NCI-H1417 treated with DMSO at 0.1 percent for 48 hours (cell line): ENCODE data around the gene GTF3C1.
"Not testable (repeated sequence)": the region's sequence is repeated elsewhere in the genome, so short reads cannot be mapped to it uniquely, and the experiment has no call there.

Source experiments
- DNase-seq: peaks from one replicate; lab custom pipeline; 2025; lab: John Stamatoyannopoulos, UW

GTF3C1 gene, protein sequence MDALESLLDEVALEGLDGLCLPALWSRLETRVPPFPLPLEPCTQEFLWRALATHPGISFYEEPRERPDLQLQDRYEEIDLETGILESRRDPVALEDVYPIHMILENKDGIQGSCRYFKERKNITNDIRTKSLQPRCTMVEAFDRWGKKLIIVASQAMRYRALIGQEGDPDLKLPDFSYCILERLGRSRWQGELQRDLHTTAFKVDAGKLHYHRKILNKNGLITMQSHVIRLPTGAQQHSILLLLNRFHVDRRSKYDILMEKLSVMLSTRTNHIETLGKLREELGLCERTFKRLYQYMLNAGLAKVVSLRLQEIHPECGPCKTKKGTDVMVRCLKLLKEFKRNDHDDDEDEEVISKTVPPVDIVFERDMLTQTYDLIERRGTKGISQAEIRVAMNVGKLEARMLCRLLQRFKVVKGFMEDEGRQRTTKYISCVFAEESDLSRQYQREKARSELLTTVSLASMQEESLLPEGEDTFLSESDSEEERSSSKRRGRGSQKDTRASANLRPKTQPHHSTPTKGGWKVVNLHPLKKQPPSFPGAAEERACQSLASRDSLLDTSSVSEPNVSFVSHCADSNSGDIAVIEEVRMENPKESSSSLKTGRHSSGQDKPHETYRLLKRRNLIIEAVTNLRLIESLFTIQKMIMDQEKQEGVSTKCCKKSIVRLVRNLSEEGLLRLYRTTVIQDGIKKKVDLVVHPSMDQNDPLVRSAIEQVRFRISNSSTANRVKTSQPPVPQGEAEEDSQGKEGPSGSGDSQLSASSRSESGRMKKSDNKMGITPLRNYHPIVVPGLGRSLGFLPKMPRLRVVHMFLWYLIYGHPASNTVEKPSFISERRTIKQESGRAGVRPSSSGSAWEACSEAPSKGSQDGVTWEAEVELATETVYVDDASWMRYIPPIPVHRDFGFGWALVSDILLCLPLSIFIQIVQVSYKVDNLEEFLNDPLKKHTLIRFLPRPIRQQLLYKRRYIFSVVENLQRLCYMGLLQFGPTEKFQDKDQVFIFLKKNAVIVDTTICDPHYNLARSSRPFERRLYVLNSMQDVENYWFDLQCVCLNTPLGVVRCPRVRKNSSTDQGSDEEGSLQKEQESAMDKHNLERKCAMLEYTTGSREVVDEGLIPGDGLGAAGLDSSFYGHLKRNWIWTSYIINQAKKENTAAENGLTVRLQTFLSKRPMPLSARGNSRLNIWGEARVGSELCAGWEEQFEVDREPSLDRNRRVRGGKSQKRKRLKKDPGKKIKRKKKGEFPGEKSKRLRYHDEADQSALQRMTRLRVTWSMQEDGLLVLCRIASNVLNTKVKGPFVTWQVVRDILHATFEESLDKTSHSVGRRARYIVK (N-terminal part only)

DNA sequence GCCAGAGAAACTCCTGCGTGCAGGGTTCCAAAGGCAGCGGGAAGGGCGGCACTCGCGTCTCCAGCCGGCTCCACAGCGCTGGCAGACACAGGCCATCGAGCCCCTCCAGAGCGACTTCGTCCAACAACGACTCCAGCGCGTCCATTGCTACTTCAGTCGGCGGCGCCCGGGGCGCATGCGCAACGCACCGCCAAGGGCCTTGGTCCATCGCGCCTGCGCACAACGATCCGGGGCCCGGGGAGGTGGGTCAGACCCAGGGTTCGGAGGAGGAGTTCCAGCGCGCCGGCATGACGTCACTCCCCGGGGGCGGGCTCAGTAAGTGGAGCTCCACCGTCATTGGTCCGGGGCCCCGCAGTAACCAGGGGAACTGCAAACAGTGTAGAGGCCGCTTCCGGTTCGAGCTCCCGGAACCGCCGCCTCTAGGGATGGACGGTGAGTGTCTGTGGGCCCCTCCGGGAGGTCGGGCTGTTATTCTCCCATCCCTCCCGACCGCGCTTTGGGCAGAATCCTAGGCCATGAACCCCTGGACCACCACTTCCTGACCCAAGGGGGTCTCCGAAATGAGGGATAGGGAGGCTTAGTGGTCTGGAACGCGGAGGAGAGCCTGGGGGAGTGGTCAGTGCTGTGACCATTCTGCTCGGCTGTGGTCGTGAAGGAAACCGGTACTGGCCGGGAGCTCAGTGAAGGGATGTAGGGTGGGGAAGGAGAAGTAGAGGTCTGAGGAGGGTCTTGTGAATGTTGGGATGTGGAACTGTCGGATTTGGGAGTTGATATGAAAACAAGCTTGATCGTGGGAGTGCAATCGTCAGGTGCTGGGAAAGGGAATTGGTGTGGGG, at the start of gene GTF3C1, which contains the start of gene KATNIP:
Gene GTF3C1 (minus strand): TSS at position 168 of the 836 bp plus-strand sequence. CDS start 23 bp downstream, at position 145.
Gene KATNIP (plus strand): TSS at position 399 of the 836 bp plus-strand sequence. CDS start 27 bp downstream, at position 426.
- DNase-seq = peak; percentile 89

DNA sequence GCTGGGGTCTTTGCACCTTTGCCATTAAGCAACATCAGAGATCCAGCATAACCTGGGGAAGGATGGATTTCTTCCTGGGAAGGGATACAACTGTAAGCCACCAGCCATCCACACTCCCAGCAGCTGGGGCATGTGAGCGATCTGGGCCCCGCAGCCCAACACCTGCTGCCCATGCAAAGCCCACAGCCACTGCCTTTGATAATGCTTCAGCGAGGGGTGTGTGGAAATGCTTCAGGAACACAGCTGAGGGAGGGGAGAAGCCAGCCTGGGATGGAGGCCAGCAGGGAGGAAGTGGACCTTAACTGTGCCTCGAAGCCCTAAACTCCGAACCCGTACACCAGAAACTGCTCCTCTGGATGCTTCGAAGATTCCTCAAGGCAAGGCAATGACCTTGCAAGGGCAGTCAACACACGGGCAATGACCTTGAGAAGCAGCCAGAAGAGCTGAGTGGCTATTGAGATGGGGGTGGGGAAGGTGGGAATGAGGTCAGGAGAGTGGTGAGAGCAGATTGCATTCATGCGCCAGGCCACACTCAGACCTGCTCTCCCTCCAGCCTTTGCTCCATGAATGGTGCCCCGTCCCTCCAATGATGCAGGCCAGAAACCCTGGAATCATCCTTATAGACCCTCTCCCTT, 49.3 kb upstream of the GTF3C1 start:
- no peak for DNase-seq

DNA sequence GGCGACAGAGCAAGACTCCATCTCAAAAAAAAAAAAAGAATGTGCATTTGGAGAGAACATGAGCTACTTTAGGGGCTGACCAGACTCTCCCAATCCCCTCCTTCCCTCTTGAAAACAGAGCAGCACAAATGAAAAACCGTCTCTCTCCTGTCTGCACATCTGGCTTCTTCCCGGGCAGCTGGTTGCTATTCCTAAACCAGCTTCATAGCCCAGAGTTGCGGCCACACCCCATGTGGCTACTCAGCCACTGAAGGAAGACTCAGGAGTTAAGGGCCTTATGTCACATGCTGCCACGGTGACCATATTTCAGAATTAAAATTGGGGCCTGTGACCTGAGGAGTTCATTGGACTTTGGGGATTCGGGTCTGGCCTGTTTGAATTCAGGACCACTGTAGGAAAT, 48.5 kb upstream of the GTF3C1 start:
- DNase-seq = no peak

DNA sequence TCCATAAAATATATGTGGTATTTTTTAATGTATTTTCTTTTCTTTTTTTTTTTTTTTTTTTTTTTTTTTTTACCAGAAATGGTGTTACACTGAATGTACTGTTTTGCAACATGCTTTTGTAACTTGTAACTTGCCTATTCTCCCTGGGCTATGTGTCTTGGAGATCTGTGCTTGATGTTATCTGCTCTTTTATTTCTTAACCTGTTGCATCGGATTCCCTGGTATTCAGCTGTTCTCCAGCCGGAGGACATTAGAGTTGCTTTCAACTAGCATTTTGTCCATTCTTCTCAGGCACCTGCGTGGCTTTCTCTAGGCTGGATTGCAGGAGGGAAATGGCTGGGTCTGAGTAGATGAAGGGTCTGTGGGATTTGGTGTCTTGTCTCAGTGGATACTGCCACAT, 47.6 kb upstream of the GTF3C1 start:
- DNase-seq = no peak

DNA sequence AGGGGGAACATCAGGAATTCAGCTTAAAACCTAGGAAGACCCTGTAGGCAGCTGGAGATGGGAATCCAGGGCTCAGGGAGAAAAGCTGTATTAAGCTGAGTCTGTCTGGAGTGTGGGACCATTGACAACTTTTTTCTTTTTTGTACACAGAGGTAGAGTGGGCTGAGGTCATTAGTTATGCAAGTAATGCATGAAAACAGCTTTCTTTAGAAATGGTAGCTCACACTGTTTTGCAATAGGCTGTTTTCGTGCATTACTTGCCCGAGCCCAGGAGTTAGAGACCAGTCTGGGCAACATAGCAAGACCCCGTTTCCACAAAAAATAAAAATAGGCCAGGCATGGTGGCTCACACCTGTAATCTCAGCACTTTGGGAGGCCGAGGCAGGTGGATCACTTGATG, 46.7 kb upstream of the GTF3C1 start:
- DNase-seq = no peak

DNA sequence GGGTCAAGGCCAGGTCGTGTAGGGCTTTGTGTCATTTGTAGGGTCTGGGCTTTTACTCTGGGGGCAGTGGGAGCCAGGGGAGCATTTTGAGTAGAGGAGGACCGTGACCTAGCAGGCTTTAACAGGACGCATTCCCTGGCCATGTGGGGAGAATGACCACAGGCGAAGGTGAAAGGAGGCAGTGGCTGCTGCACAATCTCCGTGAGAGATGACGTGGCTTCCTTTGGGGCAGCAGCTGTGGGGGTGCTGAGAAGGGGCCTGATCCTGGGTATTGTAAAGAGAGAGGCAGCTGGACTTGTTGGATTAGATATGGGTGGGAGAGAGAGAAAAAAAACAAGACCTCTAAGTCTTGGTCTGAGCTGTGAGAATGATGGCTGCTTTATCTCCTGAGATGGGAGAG, 46.3 kb upstream of the GTF3C1 start:
- no peak for DNase-seq

DNA sequence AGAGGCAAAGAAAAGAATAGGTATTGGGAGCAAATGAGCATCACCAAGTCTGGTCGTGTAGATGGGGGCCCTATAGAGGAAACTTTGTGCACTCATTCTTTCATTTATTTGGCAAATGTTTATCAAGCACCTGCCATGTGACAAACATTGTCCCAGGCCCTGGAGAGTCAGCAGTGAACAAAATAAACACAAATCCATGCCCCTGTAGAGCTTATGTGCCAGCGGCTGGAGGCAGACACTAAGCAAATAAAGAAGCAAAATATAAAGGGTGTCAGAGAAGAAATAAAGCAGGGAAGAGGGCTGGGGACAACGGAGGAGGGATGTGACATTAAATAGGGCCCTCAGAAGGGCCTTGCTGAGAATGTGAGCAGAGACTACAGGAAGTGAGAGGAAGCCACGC, 45.8 kb upstream of the GTF3C1 start:
- no peak for DNase-seq

DNA sequence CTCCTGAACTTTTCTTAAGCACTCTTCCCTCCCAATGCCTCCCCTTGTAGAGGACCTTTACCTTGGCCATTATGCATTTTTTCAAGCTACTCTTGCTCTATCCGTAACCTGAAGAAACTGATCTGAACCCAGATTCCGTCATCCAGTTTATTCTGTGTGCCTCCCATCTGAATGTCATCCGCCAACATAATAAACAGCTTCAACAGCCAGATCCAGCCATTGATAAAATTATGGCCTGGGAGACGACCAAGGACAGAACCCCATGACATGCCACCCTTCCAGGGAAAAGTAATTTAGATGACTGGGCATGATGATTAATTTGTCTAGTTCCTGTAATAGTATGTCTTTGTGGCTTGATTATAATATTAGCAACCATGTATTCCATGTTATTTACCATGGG, 42.1 kb upstream of the GTF3C1 start:
- no peak for DNase-seq

DNA sequence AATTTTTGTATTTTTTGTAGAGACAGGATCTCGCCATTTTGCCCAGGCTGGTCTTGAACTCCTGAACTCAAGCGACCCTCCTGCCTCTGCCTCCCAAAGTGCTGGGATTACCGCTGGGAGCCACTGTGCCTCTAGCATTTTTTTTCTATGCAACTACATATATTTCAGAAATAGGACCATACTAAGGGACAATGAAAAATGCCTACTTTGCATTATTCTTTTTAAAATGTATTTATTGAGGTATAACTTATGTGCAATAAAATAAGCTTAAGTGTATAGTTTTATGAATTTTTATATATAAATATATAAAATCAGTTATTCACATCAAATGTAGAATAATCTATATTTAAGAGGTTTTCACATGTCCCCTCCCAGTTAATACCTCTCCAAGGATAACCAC, 38.3 kb upstream of the GTF3C1 start:
- no peak for DNase-seq

DNA sequence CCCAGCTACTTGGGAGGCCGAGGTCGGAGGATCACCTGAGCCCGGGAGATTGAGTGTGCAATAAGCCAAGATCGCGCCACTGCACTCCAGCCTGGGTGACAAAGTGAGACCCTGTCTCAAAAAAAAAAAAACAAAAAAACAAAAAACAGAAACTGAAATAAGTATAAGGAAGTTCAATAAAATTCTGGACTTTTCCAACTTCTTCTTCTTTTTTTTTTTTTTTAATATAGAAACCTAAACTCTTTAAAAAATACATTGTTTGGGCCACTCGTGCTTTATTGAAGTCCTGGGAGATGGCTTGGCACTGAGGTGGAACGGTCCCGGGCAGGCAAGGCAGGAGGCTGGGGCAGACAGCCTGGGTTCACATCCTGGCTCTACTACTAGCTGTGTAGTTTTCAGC, 37.0 kb upstream of the GTF3C1 start:
- DNase-seq = no peak

DNA sequence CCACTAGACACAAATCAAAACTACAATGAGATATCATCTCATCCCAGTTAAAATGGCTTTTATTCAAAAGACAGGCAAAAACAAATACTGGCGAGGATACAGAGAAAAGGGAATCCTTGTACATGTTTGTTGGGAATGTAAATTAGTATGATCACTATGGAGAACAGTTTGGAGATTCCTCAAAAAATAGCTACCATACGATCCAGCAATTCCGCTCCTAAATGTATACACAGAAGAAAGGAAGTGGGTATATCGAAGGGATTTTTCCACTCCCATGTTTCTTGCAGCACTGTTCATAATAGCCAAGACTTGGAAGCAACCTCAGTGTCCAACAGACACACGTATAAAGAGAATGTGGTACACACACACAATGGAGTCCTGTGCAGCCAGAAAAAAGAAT, 35.5 kb upstream of the GTF3C1 start:
- no peak for DNase-seq

DNA sequence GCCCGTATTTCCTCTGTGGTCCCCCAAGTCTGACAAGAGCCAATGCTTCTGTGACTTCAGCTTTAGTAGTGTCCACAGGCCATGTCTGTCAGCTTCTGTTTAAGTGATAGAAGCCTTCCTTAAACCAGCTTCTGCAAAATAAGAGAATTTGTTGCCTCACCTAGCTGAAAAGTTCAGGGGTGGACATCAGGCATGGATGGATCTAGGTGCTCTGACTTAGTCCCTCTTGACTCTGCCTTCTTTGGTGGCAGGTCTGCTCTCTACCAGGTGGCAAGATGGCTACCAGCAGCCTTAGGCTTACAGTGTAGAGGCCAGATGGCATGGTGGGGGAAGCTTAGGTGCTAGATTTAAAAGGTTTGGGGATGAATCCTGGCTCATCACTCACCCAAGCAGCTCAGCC, 33.9 kb upstream of the GTF3C1 start:
- DNase-seq = no peak

DNA sequence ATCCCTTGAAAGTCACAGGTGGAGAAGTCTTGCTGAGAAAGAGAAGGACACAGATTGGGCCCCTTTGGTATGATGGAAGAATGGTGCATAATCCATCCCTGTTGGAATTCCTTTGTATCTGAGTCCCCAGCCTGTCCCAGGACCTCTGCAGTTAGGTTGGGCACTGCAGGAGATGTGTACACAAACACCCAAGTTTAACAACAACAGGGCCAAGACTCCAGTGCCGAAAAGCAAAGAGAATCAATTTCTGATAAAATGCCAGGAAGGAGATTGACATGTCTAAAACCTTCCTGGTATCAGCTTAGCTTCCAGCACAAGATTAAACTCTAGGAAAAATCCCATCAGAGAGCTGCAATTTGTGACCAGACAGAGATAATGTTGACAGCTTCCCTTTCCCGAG, 33.2 kb upstream of the GTF3C1 start:
- DNase-seq = no peak

DNA sequence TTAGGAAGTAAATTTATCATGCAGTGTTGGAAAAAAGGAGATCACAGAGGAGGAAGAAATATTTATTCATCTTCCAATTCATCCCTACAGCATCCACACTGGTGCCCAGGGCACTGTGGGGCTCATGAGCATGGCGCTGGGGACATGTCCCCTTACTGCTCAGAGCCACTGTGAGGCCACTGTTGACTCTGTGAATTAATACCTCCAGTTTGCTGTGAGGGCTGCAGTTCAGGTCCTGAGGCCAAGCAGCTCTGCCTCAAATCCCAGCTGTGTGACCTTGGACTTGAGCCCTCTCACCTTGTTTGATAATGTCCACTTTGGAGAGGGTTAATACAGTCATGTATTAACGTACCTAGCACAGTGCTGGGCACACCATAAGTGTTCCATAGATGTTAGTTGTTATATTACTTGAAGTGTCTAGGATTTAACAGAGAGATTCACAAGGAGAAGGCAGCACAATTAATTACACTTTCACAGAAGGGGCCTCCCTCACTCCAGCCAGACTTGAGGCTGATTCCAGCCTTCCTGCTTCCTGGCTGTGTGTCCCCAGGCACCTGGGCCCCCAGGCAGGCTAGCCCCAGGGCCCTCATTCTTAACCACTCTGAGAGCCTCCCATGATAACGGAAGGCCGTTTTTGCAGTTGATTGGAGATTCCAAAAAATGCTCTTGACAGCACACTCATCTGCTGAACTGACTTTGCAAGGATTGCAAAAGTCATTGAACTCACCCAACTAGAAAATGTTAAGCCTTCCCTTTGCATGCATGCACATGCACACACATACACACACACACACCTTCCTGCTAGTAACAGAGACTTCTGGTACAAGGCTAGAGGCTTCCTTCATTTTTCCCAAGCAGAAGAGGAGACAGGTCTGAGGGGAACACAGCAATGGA, 29.6 kb upstream of the GTF3C1 start:
- DNase-seq = no peak

DNA sequence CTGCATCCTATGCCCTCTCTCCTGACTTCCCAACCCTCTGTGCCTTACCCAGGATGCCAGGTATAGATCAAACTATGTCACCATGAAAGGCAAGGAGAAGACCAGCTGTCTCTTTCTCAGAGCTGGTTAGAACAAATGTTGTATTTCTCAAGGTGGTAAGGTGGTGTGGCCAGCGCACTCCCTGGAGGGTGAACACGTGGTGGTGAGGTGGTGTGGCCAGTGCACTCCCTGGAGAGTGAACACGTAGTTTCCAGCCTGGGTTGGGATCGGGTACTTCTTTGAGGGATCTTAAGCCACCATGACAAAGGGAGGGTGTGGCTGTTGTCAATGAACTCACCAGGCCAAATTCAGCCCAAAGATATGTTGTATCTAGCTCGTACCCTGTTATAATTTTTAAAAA, 27.0 kb upstream of the GTF3C1 start:
- DNase-seq = no peak

DNA sequence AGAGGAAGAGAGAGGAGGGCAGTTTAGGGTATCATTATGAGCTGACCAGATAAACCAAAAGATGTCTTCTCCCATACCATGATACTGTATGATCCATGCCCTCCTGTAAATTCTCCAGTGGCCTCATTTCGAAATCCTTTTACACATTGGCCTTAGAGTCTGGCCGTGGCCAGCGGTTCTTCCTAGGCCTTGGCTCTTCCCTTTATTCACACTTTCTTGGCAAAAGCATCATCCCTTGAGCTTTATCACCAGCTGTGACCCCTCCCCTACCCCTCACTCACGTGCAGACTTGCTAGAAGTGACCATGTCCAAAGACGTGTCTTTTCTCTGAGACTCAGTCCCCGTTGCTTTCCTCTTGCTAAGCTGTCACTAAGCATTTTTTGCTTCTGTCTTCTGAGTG, 23.0 kb upstream of the GTF3C1 start:
- no peak for DNase-seq

DNA sequence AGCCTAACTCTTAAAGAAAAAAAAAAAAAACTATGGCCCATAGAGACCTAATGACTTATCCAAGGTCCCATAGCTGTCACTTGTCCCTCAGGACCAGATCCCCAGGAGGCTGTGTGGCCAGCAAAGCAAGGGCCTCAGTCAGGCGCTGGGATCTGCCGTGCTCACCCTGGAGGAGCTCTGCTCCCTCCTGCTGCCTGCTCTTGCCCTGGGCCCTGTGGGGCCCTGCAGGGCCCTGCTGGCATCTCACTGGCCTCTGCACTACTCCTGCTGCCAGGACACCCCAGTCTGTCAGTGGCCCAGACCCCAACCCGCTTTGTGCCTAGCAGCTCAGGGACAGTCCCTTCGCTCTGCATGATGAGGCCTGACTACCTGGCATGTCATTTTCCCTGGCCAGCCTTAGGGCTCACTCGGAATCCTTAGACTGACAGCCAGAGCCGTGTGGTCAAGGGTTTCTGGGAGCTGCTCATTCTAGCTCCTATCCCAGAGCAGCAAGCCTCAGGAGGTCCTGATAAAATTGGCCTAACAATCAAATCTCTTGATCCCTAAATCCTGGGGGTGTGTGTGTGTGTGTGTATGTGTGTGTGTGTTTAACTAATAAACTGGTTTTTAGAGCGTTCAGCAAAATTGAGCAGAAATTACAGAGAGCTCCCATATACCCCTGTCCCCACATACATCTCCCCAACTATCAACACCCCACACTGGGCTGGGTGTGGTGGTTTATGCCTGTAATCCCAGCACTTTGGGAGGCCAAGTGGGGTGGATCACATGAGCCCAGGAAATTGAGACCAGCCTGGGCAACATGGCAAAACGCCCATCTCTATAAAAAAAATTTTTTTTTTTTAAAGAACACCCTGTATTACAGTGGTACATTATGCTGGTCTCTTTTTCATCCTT, 22.0 kb upstream of the GTF3C1 start:
- no peak for DNase-seq

DNA sequence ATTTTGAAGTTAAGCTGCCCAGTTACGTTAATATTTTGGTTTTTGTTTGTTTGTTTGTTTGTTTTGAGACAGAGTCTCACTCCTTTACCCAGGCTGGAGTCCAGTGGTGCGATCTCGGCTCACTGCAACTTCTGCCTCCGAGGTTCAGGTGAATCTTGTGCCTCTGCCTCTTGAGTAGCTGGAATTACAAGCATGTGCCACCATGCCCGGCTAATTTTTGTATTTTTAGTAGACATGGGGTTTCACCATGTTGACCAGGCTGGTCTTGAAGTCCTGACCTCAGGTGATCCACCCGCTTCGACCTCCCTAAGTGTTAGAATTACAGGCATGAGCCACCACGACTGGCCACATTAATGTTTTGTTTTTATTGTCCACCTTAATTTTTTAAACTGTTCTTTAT, 21.3 kb upstream of the GTF3C1 start:
- not testable (repeated sequence) for DNase-seq

DNA sequence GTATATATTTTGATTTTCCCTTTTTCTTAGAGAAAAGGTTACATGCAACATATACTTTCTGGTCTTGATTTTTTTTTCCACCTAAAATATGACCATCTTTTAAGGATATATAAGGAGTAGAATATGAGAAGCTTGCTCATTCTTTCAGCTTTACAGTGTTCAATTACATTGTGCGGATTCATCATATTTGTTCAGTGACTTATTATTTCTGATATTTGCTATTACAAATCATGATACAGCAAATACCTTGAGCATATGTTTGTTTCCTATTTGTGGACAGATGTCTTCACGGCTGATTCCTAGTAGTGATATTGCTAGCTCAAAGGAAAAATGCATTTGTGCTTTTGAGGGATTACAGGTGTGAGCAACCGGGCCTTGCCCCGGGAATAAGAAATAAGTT, 18.4 kb upstream of the GTF3C1 start:
- DNase-seq = no peak
